ENCODE results near the gene SLC34A3.

DNA sequence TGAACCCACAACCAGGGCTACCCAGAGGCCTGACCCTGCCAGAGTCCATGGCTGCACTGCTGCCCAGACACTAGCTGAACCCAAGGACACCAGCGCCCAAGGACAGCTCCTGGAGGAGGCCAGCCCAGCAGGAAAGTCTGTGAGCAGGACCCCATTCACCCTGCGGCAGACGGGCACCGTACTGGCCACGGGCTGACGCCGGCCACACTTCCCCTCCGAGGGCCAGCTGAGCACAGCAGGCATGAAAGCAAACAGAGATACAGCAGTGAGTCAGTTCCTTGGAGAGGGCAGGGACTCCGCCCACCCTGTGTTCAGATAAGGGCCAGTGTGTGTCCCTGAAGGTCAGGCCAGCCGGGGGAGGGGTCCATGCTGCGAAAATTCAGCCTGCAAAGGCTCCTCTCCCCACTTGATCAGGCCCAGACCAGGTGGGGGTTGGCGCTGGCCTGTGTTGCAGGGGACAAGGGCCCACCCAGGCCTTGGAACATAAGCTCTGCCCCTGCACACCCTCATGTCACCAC is 11.9 kb upstream of the SLC34A3 start:
- TF ChIP-seq, protein P1, sequence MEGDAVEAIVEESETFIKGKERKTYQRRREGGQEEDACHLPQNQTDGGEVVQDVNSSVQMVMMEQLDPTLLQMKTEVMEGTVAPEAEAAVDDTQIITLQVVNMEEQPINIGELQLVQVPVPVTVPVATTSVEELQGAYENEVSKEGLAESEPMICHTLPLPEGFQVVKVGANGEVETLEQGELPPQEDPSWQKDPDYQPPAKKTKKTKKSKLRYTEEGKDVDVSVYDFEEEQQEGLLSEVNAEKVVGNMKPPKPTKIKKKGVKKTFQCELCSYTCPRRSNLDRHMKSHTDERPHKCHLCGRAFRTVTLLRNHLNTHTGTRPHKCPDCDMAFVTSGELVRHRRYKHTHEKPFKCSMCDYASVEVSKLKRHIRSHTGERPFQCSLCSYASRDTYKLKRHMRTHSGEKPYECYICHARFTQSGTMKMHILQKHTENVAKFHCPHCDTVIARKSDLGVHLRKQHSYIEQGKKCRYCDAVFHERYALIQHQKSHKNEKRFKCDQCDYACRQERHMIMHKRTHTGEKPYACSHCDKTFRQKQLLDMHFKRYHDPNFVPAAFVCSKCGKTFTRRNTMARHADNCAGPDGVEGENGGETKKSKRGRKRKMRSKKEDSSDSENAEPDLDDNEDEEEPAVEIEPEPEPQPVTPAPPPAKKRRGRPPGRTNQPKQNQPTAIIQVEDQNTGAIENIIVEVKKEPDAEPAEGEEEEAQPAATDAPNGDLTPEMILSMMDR (IDR thresholded peaks at IDR 0.05): no peak
- TF ChIP-seq EP300 (IDR thresholded peaks at IDR 0.05): no peak
- TF ChIP-seq POLR2A (IDR thresholded peaks at IDR 0.05): no peak
- TF ChIP-seq POLR2AphosphoS5 (IDR thresholded peaks at IDR 0.05): no peak
